Astrocyte of the spinal cord (primary cell): ENCODE data around the gene SYTL1.
A peak's percentile ranks its signal among the peaks of the same experiment; 100 is the strongest.

Experiments
- DNase-seq: peaks from one replicate; pipeline ENCODE4 v3.0.0; 2011; ENCODE audit warnings: low read depth, low spot score
- H3K4me3 ChIP-seq: 2 replicates; pipeline ENCODE4 v1.5.1; 2011; ENCODE audit warnings: low read depth, mild to moderate bottlenecking, low read length, moderate library complexity
- CTCF ChIP-seq: IDR thresholded peaks from 2 replicates; pipeline ENCODE4 v1.5.1; 2012; ENCODE audit warnings: low read depth, mild to moderate bottlenecking, low read length, inconsistent platforms
- in situ Hi-C: cut with HindIII; loops from 2 replicates; pipeline ENCODE4 v1.10.0; 2017; ENCODE audit warnings: low sequenced_read_pairs

SYTL1 gene

DNA sequence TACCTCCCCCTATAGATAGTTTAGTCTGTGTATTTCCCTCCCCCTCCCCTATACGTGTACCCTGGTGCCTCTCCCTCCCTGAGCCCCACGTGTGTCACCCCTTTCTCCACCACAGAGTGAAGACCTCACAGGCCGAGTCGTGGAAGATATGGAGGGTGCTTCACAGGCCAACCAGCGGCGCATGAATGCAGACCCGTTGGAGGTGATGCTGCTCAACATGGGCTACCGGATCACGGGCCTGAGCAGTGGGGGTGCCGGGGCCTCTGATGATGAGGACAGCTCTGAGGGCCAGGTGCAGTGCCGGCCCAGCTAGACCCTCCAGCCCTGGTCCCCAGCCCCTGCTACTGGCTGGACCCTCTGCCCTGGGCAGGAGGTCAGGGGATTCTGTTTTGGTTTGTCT is 35.8 kb upstream of the SYTL1 start:
- DNase-seq, result no peak
- H3K4me3 ChIP-seq, result no peak overlapping the region
- no peak for TF ChIP-seq CTCF
- in situ Hi-C loops, result no loop called here

DNA sequence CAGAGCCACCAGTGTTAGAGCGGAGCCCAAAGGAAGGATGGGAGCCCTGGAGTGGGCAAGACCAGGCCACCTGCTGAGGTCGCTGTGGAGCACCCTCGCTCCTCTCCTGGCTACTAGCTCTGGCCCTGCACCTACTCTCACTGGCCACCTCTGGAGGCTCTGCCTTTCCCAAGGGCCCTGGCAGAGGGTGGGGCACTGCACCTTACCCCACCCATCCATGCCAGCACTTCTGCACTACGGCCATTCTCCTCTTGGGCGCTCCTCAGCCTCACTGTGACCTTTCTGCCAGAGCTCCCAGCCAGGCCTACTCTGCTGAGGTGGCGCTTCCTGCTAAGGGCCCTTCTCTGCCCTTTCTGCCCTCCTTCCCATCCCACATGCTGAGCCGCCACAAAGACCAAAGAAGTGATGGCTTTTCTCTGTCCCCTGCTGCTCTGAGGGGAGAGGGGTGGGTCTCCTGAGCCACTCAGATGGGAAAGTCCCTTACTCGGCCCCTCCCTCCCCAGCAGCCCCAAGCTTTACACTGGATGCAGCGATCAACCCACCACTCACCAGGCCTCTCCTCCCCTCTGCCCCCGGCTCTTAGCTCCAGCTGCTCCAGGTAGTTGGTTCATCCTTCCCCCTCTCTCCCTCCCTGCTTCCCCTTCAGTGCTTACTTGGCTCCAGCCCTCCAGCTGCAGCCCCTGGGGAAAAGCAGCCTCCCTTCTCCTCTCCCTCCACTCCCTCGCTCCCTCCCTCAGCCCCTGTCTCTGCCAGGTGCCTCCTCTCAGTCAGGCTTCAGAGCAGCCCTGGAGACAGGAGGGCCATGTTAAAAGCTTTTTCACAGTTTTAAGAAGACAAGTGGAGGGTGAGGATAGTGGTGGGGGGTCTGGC is 34.7 kb upstream of the SYTL1 start:
- TF ChIP-seq CTCF, result peak; percentile 18
- in situ Hi-C loops, result no loop called here
- no peak overlapping the region for H3K4me3 ChIP-seq
- DNase-seq, result no peak

GRCh38 chr1:27307874-27308598 is 33.8 kb upstream of the SYTL1 start:
- DNase-seq, result no peak
- TF ChIP-seq CTCF, result no peak
- in situ Hi-C loops, result no loop called here
- no peak overlapping the region for H3K4me3 ChIP-seq

GRCh38 chr1:27314169-27314568 is 27.7 kb upstream of the SYTL1 start:
- DNase-seq, result no peak
- in situ Hi-C loops, result no loop called here
- H3K4me3 ChIP-seq, result no peak overlapping the region
- TF ChIP-seq CTCF, result no peak

DNA sequence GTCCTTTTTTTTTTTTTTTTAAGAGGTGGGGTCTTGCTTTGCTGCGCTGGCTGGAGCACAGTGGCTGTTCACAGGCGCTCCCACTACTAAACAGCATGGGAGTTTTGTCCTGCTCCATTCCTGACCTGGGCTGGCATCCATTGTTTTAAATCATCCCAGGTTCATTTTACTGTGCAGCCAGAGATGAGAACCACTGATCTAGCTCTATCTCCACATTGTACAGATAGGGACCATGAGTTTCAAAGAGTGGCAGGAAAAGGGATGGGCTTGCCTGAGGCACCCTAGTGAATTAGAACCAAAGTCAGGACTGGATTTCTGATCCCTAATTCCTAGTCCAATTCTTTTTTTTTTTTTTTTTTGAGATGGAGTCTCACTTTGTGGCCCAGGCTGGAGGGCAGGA is 27.1 kb upstream of the SYTL1 start:
- in situ Hi-C loops, result no loop called here
- no peak for TF ChIP-seq CTCF
- DNase-seq, result no peak
- H3K4me3 ChIP-seq, result no peak overlapping the region

- in situ Hi-C loops, result no loop called here
- no peak overlapping the region for H3K4me3 ChIP-seq
- no peak for DNase-seq
- no peak for TF ChIP-seq CTCF
Observed at GRCh38 chr1:27316860-27317259, 25.0 kb upstream of the SYTL1 start.
